ENCODE data around the gene ANAPC13. TPM values are rescaled to one million over a fixed set of nuclear protein-coding genes. Genes with fewer than 3 reads are reported as not detected.

Gene ANAPC13
- total RNA-seq, 2 experiments from 2014 or later: 29.8 to 50.6 TPM

- no peak overlapping the region for H3K27ac ChIP-seq (ENCODE audit: low read depth, low read length, poor library complexity, severe bottlenecking)
- BruUV-seq (replicated peaks): no TSS peak
- CTCF ChIA-PET (ENCODE audit: unreplicated experiment): no interaction called here
- H2AFZ ChIP-seq (ENCODE audit: low read length): no peak overlapping the region
- peaks cover 51% of the 10 kb centered on the region for H3K4me1 ChIP-seq (ENCODE audit: insufficient read depth, low read length, poor library complexity, severe bottlenecking)
- no peak overlapping the region for H3K4me2 ChIP-seq (ENCODE audit: low read length)
- TF ChIP-seq EZH2phosphoT487 (IDR thresholded peaks at IDR 0.05; ENCODE audit: borderline replicate concordance, low read depth, low read length) (no peak), CTCF (conservative IDR thresholded peaks at IDR 0.05; ENCODE audit: low read length) (no peak)
- DNase-seq (ENCODE audit: low spot score): no peak
- no peaks in the 10 kb centered on the region for H3K79me2 ChIP-seq (ENCODE audit: insufficient read depth, low read depth, low read length)
- POLR2A ChIA-PET: interaction anchor here (1.2 kb wide), 1 partner anchor 49 kb away, joined by 3 read pairs; no protein-coding TSS in a partner anchor
- no peaks in the 10 kb centered on the region for H3K9me2 ChIP-seq (ENCODE audit: insufficient read depth, low read length)
- H3K9me3 ChIP-seq (ENCODE audit: low read length): no peaks in the 10 kb centered on the region
- no peaks in the 10 kb centered on the region for H4K20me1 ChIP-seq (ENCODE audit: insufficient read depth, low read length)
- H3K4me3 ChIP-seq (ENCODE audit: low read depth, low read length, poor library complexity, severe bottlenecking): no peak overlapping the region
- intact Hi-C loops (cut with micrococcal nuclease; ENCODE audit: unreplicated experiment): no loop called here
- H3K36me3 ChIP-seq (ENCODE audit: insufficient read depth, low read length): no peaks in the 10 kb centered on the region
Measured at GRCh38 chr3:134428401-134428800, 57.4 kb downstream of the ANAPC13 start.

Other genes with a start within 250 kb of the ANAPC13 start
- 24.8 and 25.0 TPM in 2 replicates for gene RYK, start 235.1 kb downstream of the ANAPC13 start, total RNA-seq (2014; rRNA removed; shearing (Covaris generic))
- gene RYK, start 235.1 kb downstream of the ANAPC13 start, total RNA-seq (2022): 22.5 and 25.5 TPM in 2 replicates
- not detected in 2 replicates for gene AMOTL2, start 111.5 kb downstream of the ANAPC13 start, total RNA-seq (2014; rRNA removed; shearing (Covaris generic))
- not detected in 2 replicates for gene AMOTL2, start 111.5 kb downstream of the ANAPC13 start, total RNA-seq (2022)
- gene CEP63, start 72 bp upstream of the ANAPC13 start, total RNA-seq (2014; rRNA removed; shearing (Covaris generic)): 21.1 and 45.7 TPM in 2 replicates
- 42.8 and 49.0 TPM in 2 replicates for gene CEP63, start 72 bp upstream of the ANAPC13 start, total RNA-seq (2022)
- not detected in 2 replicates for gene KY, start 165.0 kb upstream of the ANAPC13 start, total RNA-seq (2014; rRNA removed; shearing (Covaris generic))
- gene KY, start 165.0 kb upstream of the ANAPC13 start, total RNA-seq (2022): not detected in 2 replicates